Thyroid gland (tissue), 4 donors: ENCODE data around the gene EXOC4.

ENCODE experiments used
- POLR2A ChIP-seq, 2 donors: fragments of 450-650 bp; IDR thresholded peaks; one replicate each; pipeline ENCODE4 v1.6.1; 2017; ENCODE audit warnings: antibody characterized with exemption in 2 of 2, mild to moderate bottlenecking in 2 of 2, moderate library complexity in 1 of 2
- TF ChIP-seq, protein P1 (sequence below), 6 experiments: fragments of 200-600 bp in 3 of 6; fragments of 450-650 bp in 3 of 6; sonication (generic) in 3 of 6; IDR thresholded peaks; one replicate each; pipeline ENCODE4 v1.5.1; 2016 to 2019; ENCODE audit warnings: antibody characterized with exemption in 6 of 6, mild to moderate bottlenecking in 2 of 6, inconsistent platforms in 1 of 6, moderate library complexity in 1 of 6

DNA sequence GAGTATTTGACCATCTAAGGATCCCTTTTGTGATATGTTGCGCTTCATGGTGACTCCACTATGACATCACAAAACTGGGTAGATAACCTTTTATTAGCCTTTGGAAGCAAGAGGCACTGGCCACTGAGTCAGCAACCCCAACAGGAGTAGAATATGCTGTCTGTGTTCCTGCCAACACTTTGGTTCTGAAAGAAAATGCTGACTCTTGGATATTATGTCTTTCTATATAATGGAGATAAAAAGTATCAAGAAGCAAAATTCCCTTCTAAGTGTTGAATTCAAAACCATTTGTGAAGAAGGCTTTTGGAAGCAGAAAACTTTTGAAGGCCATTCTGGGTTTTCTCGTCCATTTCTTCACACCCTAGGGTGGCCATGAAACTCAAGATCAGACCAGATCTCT is 528.0 kb downstream of the EXOC4 start:
- TF ChIP-seq, protein P1, sequence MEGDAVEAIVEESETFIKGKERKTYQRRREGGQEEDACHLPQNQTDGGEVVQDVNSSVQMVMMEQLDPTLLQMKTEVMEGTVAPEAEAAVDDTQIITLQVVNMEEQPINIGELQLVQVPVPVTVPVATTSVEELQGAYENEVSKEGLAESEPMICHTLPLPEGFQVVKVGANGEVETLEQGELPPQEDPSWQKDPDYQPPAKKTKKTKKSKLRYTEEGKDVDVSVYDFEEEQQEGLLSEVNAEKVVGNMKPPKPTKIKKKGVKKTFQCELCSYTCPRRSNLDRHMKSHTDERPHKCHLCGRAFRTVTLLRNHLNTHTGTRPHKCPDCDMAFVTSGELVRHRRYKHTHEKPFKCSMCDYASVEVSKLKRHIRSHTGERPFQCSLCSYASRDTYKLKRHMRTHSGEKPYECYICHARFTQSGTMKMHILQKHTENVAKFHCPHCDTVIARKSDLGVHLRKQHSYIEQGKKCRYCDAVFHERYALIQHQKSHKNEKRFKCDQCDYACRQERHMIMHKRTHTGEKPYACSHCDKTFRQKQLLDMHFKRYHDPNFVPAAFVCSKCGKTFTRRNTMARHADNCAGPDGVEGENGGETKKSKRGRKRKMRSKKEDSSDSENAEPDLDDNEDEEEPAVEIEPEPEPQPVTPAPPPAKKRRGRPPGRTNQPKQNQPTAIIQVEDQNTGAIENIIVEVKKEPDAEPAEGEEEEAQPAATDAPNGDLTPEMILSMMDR (IDR thresholded peaks at IDR 0.05) = no peak
- no peak for TF ChIP-seq POLR2A (IDR thresholded peaks at IDR 0.05)
